ENCODE measurements around the gene PALLD. TPM values are rescaled to one million over a fixed set of nuclear protein-coding genes. Genes with fewer than 3 reads are reported as not detected.

PALLD gene
- total and polyA plus RNA-seq, 2 experiments from 2014 or later = 157 to 178 TPM

GRCh38 chr4:168487282-168488035 lies 9.4 kb upstream of the PALLD start:
- Histone ChIP-seq H3K9me3 (ENCODE audit: low read depth) (no peaks in the 10 kb centered on the region), H3K27ac (peak overlapping the region; percentile 97), H3K27me3 (no peaks in the 10 kb centered on the region), H3K4me3 (no peak overlapping the region), H3K4me1 (ENCODE audit: low read depth) (peaks cover 41% of the 10 kb centered on the region), H3K36me3 (no peaks in the 10 kb centered on the region)
- TF ChIP-seq CTCF (IDR thresholded peaks at IDR 0.05; ENCODE audit: low read depth, low read length) = no peak
- no peak for DNase-seq (ENCODE audit: low read depth in 1 of 2, low spot score in 1 of 2)

- Histone ChIP-seq H3K9me3 (ENCODE audit: low read depth) (no peaks in the 10 kb centered on the region), H3K27ac (peak overlapping the region; percentile 97), H3K4me1 (ENCODE audit: low read depth) (peaks cover 41% of the 10 kb centered on the region), H3K27me3 (no peaks in the 10 kb centered on the region), H3K36me3 (no peaks in the 10 kb centered on the region), H3K4me3 (peak overlapping the region; percentile 3)
- peak in 1 of 2 donors; percentile 89 for DNase-seq (ENCODE audit: low read depth in 1 of 2, low spot score in 1 of 2)
- no peak for TF ChIP-seq CTCF (IDR thresholded peaks at IDR 0.05; ENCODE audit: low read depth, low read length)
These were observed 8.0 kb upstream of the PALLD start for GRCh38 chr4:168488869-168489274.

GRCh38 chr4:168489616-168490015 lies 7.2 kb upstream of the PALLD start:
- Histone ChIP-seq H3K4me3 (no peak overlapping the region), H3K27me3 (no peaks in the 10 kb centered on the region), H3K36me3 (no peaks in the 10 kb centered on the region), H3K27ac (peak overlapping the region; percentile 97), H3K9me3 (ENCODE audit: low read depth) (no peaks in the 10 kb centered on the region), H3K4me1 (ENCODE audit: low read depth) (peaks cover 41% of the 10 kb centered on the region)
- DNase-seq (ENCODE audit: low read depth in 1 of 2, low spot score in 1 of 2) = no peak
- TF ChIP-seq CTCF (IDR thresholded peaks at IDR 0.05; ENCODE audit: low read depth, low read length) = no peak

GRCh38 chr4:168490711-168491110 lies 6.1 kb upstream of the PALLD start:
- no peak overlapping the region for H3K4me3 ChIP-seq
- H3K36me3 ChIP-seq = no peaks in the 10 kb centered on the region
- H3K9me3 ChIP-seq (ENCODE audit: low read depth) = no peaks in the 10 kb centered on the region
- no peaks in the 10 kb centered on the region for H3K27me3 ChIP-seq
- H3K4me1 ChIP-seq (ENCODE audit: low read depth) = peaks cover 30% of the 10 kb centered on the region
- peak overlapping the region; percentile 97 for H3K27ac ChIP-seq
- no peak for DNase-seq (ENCODE audit: low read depth in 1 of 2, low spot score in 1 of 2)
- no peak for TF ChIP-seq CTCF (IDR thresholded peaks at IDR 0.05; ENCODE audit: low read depth, low read length)

GRCh38 chr4:168491563-168491962 lies 5.3 kb upstream of the PALLD start:
- H3K27ac ChIP-seq = no peak overlapping the region
- H3K4me3 ChIP-seq = no peak overlapping the region
- no peaks in the 10 kb centered on the region for H3K27me3 ChIP-seq
- no peak for TF ChIP-seq CTCF (IDR thresholded peaks at IDR 0.05; ENCODE audit: low read depth, low read length)
- H3K4me1 ChIP-seq (ENCODE audit: low read depth) = peaks cover 37% of the 10 kb centered on the region
- no peaks in the 10 kb centered on the region for H3K36me3 ChIP-seq
- no peak for DNase-seq (ENCODE audit: low read depth in 1 of 2, low spot score in 1 of 2)
- H3K9me3 ChIP-seq (ENCODE audit: low read depth) = no peaks in the 10 kb centered on the region

All from cardiac muscle cell (in vitro differentiated cells and primary cell).